ENCODE measurements around the gene FRMD4A.

GRCh38 chr10:13703101-13703818 lies 627.5 kb downstream of the FRMD4A start:
- no peak for TF ChIP-seq EP300 (IDR thresholded peaks at IDR 0.05)
- no peak for TF ChIP-seq POLR2AphosphoS5 (IDR thresholded peaks at IDR 0.05)
